Activated CD4-positive, alpha-beta T cell treated with anti-CD3 and anti-CD28 coated beads for 36 hours (primary cell): Measurements from ENCODE around the gene CDCA8. TPM values are rescaled to one million over a fixed set of nuclear protein-coding genes. Genes with fewer than 3 reads are reported as not detected.
A peak's percentile ranks its signal among the peaks of the same experiment; 100 is the strongest.

Source experiments
- ATAC-seq: fragments of 200-7000 bp; cut with Tn5 transposase; one replicate; pipeline ENCODE4 v1.10.0; 2021; ENCODE audit warnings: mild to moderate bottlenecking, moderate library complexity
- CTCF ChIA-PET: fragments of 350-600 bp; sonication (Branson Sonifier 250); formaldehyde crosslinking; loops from one replicate; lab custom pipeline; 2021; ENCODE audit warnings: antibody characterized with exemption; lab: Charles Lee
- POLR2A ChIA-PET: fragments of 350-600 bp; sonication (Branson Sonifier 250); formaldehyde crosslinking; loops from one replicate; lab custom pipeline; 2021; ENCODE audit warnings: antibody characterized with exemption, inconsistent platforms; lab: Charles Lee
- DNase-seq: peaks from one replicate; pipeline ENCODE4 v3.0.0-alpha.2; 2020
- H3K27ac Mint-ChIP-seq: one replicate; pipeline ENCODE4 v1.8.0; 2021; ENCODE audit warnings: mixed read lengths
- H3K27me3 Mint-ChIP-seq: one replicate; pipeline ENCODE4 v1.8.0; 2021; ENCODE audit warnings: mixed read lengths
- H3K36me3 Mint-ChIP-seq: one replicate; pipeline ENCODE4 v1.8.0; 2021; ENCODE audit warnings: low read depth, mixed read lengths
- H3K4me1 Mint-ChIP-seq: one replicate; pipeline ENCODE4 v1.8.0; 2021; ENCODE audit warnings: mixed read lengths
- H3K4me3 Mint-ChIP-seq: one replicate; pipeline ENCODE4 v1.8.0; 2021; ENCODE audit warnings: mild to moderate bottlenecking, moderate library complexity, mixed read lengths
- H3K9me3 Mint-ChIP-seq: one replicate; pipeline ENCODE4 v1.8.0; 2021; ENCODE audit warnings: low read depth, mixed read lengths
- intact Hi-C, 2 experiments: fragments of 100-400 bp; cut with DNase I in 1 of 2; cut with micrococcal nuclease in 1 of 2; formaldehyde crosslinking; loops; one replicate each; pipeline versions ENCODE4 v1.14.2 to v1.15.1; 2022 to 2024; cut with DNase I, micrococcal nuclease
- total RNA-seq, 2 experiments: library from RNA; stranded (reverse); gene quantifications; one replicate each; pipeline ENCODE4 v1.2.3, GENCODE V29; 2021

The CDCA8 gene
- total RNA-seq, 2 experiments from 2014 or later, result 61.2 to 61.7 TPM

DNA sequence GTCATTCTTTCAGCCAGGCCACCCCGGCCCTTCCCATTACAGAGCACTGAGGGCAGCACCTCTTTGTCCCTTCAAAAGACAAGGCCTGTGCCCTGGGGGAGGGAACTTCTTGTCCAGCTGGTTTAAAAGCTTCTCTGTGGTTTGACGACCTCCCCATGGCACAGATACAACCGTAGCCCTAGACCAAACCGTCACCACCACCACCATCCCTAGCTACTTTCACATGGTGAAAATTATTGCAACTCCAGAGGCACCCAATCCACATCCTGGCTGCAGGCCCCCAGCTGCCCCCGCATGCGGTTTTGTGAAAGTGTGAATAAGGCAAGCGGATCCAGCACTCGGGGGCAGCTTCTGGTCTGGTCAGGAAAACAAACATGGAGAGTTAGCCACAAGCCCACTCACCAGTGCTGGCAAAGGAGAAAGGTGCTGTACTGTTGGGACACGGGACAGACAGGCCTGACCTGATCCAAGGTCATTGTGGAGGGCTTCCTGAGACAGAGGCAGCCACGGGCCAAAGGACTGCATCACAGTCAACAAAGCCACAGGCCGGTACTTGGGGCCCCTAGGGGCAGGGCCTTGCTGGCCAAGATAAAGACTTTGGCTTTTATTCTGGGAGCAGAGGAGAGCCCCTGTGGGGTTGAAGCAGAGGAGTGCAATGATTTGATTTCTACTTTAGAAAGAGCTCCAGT is 31.2 kb downstream of the CDCA8 start:
- DNase-seq (no peak), ATAC-seq (no peak)
- Mint-ChIP-seq H3K9me3 (no peaks in the 10 kb centered on the region), H3K36me3 (no peaks in the 10 kb centered on the region), H3K27ac (no peak overlapping the region), H3K27me3 (peaks cover 12% of the 10 kb centered on the region), H3K4me1 (no peaks in the 10 kb centered on the region), H3K4me3 (no peak overlapping the region)
- intact Hi-C loops, result no loop called here
- POLR2A ChIA-PET, result no interaction called here
- CTCF ChIA-PET, result interaction anchor here (0.8 kb wide), 1 partner anchor 1744 kb away, joined by 3 read pairs; no protein-coding TSS in a partner anchor

DNA sequence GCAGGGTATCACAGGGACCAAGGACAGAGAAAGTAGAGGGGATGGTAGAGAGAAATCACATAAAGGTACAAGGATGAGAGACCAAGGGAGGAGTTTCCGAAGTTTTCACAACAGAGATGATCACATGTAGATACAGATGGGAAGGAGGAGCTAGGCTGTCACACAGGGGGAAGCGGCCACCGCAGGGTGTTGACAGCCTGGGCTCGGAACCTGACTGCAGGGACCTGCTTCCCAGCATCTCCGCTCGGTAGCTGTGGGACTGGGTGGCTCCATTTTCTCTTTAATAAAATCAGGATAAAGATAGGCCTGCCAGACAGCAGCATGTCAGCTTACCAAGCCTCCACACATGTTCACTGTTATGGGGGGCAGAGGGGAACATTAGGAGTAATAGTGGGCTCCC is 32.3 kb downstream of the CDCA8 start:
- ChIA-PET CTCF (interaction anchor here (1.1 kb wide), 1 partner anchor 9 kb away, joined by 3 read pairs; no protein-coding TSS in a partner anchor), POLR2A (no interaction called here)
- peaks cover 12% of the 10 kb centered on the region for H3K27me3 Mint-ChIP-seq
- no peak overlapping the region for H3K27ac Mint-ChIP-seq
- H3K36me3 Mint-ChIP-seq, result no peaks in the 10 kb centered on the region
- intact Hi-C loops, result no loop called here
- no peaks in the 10 kb centered on the region for H3K9me3 Mint-ChIP-seq
- ATAC-seq (no peak), DNase-seq (no peak)
- no peaks in the 10 kb centered on the region for H3K4me1 Mint-ChIP-seq
- H3K4me3 Mint-ChIP-seq, result no peak overlapping the region

DNA sequence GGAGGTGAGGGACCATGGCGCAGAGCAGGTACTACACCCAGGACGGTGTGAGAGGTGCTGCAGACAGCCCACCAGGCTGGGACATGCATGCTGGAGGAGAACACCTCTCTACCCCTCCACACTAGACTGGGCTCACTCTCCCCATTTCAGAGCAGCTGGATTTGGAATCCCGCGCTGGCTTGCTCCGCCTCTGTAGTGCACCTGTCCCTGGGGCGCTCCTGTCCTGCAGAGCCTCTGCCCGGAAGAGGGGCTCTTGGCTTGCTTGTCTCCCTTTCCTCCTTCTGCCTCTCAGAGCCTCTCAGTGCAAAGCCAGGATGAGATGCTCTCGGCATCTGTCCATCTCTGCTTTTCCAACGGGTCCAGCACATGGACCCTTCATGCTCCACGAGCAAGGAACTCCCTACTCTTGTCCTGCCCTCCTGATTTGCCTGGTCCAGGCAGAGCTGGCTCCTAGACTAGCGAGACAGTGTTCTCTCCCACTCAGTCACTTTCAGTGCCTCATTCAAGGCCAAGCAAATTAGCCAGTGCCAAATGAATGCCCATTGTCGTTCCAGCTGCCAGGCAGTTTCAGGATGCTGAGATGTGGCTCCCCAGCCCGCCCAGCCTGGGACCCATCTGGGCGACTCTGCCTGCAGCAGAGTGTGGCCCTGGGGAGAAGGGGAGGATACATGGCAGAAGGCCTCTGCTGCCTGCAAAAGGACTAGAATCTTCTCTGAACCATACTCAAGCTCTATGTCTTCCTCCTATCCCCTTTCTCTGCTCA is 33.7 kb downstream of the CDCA8 start:
- POLR2A ChIA-PET, result no interaction called here
- intact Hi-C loops, result no loop called here
- CTCF ChIA-PET, result interaction anchor here (0.6 to 1.2 kb wide), 3 partner anchors 9 to 821 kb away, joined by 3 to 4 read pairs (median 4); no protein-coding TSS in a partner anchor
- Mint-ChIP-seq H3K36me3 (no peaks in the 10 kb centered on the region), H3K4me1 (no peaks in the 10 kb centered on the region), H3K27me3 (peaks cover 17% of the 10 kb centered on the region), H3K9me3 (no peaks in the 10 kb centered on the region), H3K27ac (no peak overlapping the region), H3K4me3 (no peak overlapping the region)
- no peak for DNase-seq
- ATAC-seq, result no peak

DNA sequence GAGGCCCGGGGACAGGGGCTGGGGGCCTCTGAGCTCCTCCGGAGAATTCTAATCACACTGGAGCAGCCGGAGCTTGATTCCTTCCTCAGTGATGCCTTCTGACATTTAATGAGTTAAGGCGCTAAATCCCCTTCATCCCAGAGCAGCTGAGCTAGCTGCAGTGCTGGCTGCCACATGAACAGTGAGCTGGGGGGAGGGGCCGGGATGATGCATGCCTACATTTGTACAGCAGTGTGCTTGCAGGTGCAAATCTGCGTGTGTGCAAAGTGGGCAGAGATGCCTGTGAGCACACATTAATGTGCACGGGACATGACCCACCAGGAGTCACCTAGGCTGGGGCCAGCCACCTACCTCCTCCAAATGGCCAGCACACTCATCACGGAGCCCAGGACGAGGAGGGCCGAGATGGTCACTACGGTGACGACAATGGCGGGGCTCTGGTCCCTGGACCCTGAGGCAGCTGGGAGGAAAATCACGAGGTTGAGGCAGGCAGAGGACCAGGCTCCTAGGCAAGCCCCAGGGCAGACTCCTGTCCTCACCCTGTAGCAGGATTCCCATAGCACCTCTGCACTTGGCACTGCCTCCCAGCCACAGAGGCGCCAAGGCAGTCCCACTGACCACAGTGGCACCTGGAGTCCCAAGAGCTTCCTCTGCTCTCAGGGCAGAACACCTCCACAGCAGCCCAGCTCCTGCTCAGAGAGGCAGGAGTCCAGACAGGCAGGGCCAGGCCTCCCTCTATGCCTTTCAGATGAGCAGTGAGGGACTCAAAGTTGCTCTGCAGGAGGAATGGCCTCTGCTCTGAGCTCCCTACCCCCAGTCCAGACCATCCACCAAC is 34.7 kb downstream of the CDCA8 start:
- Mint-ChIP-seq H3K9me3 (no peaks in the 10 kb centered on the region), H3K36me3 (no peaks in the 10 kb centered on the region), H3K27ac (no peak overlapping the region), H3K4me3 (no peak overlapping the region), H3K4me1 (no peaks in the 10 kb centered on the region), H3K27me3 (peaks cover 17% of the 10 kb centered on the region)
- ChIA-PET POLR2A (no interaction called here), CTCF (interaction anchor here (0.6 to 1.2 kb wide), 3 partner anchors 10 to 820 kb away, joined by 3 to 4 read pairs (median 3); no protein-coding TSS in a partner anchor)
- no peak for ATAC-seq
- intact Hi-C loops, result no loop called here
- DNase-seq, result no peak

DNA sequence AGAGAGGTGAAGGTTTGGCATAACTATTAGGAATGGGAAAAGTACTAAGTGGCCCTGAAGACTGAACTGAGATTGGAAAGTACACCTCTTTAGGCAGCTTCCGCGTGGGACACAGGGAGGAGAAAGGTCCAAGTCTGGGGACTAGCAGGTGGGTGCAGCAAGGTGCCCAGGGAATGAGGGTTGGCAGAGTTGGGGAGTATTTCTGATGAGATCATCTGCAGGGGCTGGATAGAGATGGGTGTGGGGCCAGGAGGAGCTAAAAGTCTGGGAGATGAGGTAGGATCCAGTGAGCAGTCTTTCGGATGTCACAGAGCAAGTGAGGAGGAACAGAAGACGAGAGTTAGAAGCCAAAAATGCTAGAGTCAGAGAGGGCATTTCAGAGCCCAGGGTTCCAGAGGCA is 36.1 kb downstream of the CDCA8 start:
- Mint-ChIP-seq H3K4me1 (no peaks in the 10 kb centered on the region), H3K4me3 (no peak overlapping the region), H3K9me3 (no peaks in the 10 kb centered on the region), H3K36me3 (no peaks in the 10 kb centered on the region), H3K27me3 (peaks cover 22% of the 10 kb centered on the region), H3K27ac (no peak overlapping the region)
- intact Hi-C loops, result no loop called here
- POLR2A ChIA-PET, result no interaction called here
- ATAC-seq, result no peak
- DNase-seq, result no peak
- CTCF ChIA-PET, result no interaction called here

DNA sequence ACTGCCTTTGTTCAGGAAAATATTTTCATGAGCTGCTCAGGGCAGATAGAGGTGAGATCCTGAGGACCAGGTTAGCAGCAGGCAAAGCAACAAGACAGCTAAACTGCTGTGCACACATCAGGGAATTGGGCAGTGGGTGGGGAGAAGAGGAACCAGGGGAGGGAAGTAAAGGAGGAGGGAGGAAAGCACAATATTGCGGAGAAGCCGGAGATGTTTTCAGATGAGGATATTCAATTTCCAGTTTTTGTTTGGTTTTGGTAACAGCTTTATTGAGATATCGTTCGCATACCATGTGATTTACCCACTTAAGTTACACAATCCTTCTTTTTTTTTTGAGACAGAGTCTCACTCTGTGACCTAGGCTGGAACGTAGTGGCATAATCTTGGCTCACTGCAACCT is 38.1 kb downstream of the CDCA8 start:
- Mint-ChIP-seq H3K27me3 (peaks cover 29% of the 10 kb centered on the region), H3K27ac (no peak overlapping the region), H3K9me3 (no peaks in the 10 kb centered on the region), H3K4me1 (no peaks in the 10 kb centered on the region), H3K4me3 (no peak overlapping the region), H3K36me3 (no peaks in the 10 kb centered on the region)
- ATAC-seq, result no peak
- no peak for DNase-seq
- intact Hi-C loops, result no loop called here
- ChIA-PET POLR2A (interaction anchor here (0.6 kb wide), 2 partner anchors 98 to 282 kb away, joined by 3 read pairs; no protein-coding TSS in a partner anchor), CTCF (no interaction called here)

DNA sequence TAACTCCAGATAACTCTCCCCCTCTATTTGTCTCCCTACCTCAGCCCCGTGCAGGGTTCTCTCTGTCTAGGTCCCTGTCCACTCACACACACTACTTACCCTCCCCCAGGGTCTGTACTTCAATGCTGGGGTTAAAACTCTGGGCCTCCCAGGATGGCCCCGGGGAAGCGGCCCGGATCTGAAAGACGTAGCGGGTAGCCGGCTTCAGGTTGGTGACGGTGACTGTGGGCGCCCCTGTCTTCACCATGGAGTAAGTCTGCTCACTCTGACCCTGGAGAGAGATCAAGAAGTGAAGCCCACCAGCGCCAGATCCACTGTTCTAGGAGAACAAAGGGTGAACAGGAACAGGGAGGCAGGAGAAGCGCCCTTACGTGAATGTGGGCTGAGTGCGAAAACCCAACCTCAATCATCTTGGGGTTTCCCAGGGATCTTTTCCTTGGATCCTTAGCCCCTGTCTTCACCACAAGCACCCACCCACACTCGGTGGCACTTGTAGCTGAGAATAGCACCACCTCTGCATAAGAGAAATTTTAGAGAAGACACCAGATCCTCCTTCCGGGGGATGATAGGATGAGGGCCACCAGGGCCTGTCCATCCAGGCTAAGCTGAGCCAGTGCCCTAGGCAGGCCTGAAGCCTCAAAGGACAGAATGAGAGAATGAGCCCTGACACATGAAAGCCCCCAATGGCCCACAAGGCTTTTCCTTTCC is 39.1 kb downstream of the CDCA8 start:
- H3K4me1 Mint-ChIP-seq, result no peaks in the 10 kb centered on the region
- peaks cover 32% of the 10 kb centered on the region for H3K27me3 Mint-ChIP-seq
- H3K27ac Mint-ChIP-seq, result no peak overlapping the region
- no peaks in the 10 kb centered on the region for H3K9me3 Mint-ChIP-seq
- no peak for DNase-seq
- intact Hi-C loops, result no loop called here
- no peaks in the 10 kb centered on the region for H3K36me3 Mint-ChIP-seq
- ChIA-PET POLR2A (interaction anchor here (0.6 kb wide), 2 partner anchors 97 to 1149 kb away, joined by 3 read pairs; no protein-coding TSS in a partner anchor), CTCF (interaction anchor here (0.6 to 0.7 kb wide), 2 partner anchors 16 to 121 kb away, joined by 3 read pairs; no protein-coding TSS in a partner anchor)
- no peak overlapping the region for H3K4me3 Mint-ChIP-seq
- ATAC-seq, result no peak

DNA sequence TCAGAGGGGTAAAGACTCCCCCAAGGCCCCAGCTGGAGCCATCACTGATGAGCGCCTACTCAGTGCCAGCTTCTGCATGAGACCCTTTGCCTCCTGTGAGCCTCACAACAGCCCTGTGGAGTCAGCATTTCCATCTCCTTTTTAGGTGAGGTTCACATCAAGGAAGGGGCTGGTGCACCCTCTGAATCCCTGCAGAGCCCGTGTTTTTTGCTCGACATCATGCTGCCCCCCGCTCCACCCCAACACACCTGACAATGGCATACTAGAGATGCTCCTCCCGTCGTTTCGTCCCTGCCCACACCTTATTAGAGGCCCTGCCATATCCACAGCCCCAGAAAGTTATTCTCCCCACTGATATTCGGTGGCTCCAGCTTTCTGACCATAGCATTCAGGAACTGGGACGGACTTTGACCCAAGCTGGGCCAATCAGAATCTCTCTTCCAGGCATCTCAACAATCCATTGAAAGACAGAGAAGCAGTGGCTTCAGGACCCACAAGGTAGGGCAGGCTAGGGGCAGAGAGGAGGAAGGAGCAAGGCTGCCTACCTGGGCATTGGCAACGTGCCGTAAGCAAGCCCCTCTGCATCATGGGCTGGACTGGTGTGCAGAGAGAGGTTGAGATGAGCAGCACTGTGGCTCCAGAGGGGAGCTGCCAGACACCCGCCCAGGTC is 39.9 kb downstream of the CDCA8 start:
- no peak overlapping the region for H3K27ac Mint-ChIP-seq
- no peak overlapping the region for H3K4me3 Mint-ChIP-seq
- intact Hi-C loops, result no loop called here
- no peaks in the 10 kb centered on the region for H3K9me3 Mint-ChIP-seq
- H3K4me1 Mint-ChIP-seq, result no peaks in the 10 kb centered on the region
- ChIA-PET POLR2A (no interaction called here), CTCF (interaction anchor here (0.6 to 0.7 kb wide), 2 partner anchors 17 to 120 kb away, joined by 3 read pairs; no protein-coding TSS in a partner anchor)
- ATAC-seq, result no peak
- DNase-seq, result no peak
- H3K36me3 Mint-ChIP-seq, result no peaks in the 10 kb centered on the region
- H3K27me3 Mint-ChIP-seq, result peaks cover 34% of the 10 kb centered on the region

DNA sequence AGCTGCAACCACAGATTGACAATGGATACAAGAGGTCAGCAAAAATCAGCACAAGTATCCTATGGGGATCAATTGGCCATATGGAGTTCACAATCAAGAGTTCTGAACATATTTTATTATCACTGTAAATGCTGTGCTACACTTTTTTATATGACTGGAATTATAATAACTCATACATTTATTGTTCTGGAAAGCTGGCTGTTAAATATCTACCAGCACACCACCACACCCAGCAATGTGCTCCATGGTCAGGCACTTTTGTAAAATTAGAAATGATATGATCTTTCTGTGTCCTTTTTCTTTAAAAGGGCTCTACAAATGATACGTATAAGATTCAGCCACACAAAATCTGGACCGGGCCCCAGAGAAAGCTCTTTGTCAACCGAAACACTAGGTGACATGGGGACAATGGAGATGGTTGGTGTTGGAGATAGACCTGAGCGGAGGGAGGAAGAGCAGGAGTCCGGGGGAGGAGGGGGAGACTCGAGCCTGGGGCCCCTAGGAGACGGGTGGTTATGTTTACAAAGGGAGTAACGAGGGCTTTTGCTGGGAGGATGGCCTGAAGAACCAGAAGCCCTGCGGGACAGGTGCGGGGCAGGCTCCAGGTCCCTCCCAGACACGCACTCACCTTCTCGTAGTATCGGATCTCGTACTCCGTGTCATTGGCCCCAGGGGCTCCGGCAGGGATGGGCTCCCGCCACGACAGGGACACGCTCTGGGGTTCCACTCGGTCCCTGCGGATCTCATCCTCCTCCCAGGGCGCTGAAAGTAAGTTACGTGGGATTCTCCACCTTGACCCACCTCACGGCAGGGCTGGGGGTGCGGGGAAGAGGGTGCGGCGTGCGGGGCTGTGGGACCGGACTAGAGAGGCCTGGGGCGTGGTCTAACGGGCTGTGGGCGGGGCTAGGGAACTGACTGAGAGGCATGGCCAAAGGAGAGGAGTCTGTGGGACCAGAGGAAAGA is 42.6 kb downstream of the CDCA8 start:
- H3K36me3 Mint-ChIP-seq, result no peaks in the 10 kb centered on the region
- POLR2A ChIA-PET, result no interaction called here
- no peak overlapping the region for H3K4me3 Mint-ChIP-seq
- intact Hi-C loops, result no loop called here
- ATAC-seq, result no peak
- DNase-seq, result peak; percentile 44
- peaks cover 35% of the 10 kb centered on the region for H3K27me3 Mint-ChIP-seq
- H3K27ac Mint-ChIP-seq, result no peak overlapping the region
- CTCF ChIA-PET, result interaction anchor here (0.6 to 1.0 kb wide), 2 partner anchors 10 to 248 kb away, joined by 3 read pairs; no protein-coding TSS in a partner anchor
- peaks cover 4% of the 10 kb centered on the region for H3K4me1 Mint-ChIP-seq
- no peaks in the 10 kb centered on the region for H3K9me3 Mint-ChIP-seq
